NCI-H526 (cell line): ENCODE data around the gene ADGRG7.
"Not testable (repeated sequence)": the region's sequence is repeated elsewhere in the genome, so short reads cannot be mapped to it uniquely, and the experiment has no call there.

ENCODE experiments used
- DNase-seq, 2 experiments: peaks; one replicate each; lab custom pipeline; 2025; lab: John Stamatoyannopoulos, UW

ADGRG7 gene

DNA sequence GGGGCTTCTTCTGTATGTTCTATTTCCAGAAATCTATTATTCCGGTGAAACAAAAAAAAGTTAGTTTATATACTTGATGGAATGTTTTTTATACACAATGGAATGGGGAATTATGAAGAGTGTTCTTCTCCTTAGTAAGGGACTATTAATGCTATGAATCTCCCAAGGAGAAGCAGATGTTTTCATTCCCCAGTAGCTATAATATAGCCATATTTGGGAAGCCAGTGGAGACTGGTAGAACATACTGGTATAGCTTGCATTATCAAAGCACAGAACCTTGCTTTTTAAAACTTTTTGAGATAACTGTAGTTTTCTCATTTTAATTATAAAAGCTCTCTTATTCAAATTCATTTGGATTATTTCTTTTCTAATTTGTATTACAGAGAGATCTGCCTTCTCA, 38.3 kb downstream of the ADGRG7 start:
- DNase-seq: no peak

DNA sequence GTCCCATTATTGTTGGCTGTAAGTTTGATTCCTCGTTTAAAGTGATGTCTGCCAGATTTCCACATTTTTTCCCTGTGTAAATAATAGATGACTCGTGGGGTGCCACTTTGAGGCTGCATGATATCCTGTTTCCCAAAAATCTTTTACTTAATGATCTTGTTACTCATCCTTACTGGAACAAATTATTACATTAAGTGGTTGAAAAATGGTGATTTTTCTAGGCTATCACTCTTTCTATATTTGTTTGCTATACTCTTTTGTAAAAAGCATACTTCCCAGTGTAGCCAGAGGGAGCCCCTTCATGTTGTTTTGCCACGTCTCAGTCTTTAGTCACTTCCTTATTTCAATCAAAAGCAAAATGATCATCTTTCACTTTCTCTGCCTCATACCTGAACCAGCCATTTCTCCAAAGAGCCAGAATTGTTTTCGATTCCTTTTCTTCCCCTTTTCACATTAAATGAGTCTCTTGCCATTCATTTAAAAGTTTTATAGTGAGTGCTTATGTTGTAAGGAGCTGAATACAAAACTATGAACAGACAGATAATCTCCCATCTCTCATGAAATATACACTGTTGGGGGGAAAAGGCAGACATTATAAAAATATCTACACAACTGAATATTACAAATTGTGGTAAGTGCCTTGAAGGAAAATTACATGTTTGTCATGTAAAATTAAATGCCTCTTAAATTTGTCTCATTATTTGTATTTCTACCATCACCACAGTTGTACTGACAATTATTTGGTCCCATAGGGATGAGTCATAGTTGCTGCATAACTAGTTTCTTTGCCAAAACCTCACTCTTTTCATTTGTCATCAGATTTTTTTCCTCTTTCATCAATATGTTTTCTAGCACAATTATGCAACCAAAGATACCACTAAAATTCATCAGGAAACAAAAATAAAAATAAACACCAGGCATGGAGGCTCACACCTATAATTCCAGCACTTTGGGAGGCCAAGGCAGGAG, 41.5 kb downstream of the ADGRG7 start:
- DNase-seq: no peak

DNA sequence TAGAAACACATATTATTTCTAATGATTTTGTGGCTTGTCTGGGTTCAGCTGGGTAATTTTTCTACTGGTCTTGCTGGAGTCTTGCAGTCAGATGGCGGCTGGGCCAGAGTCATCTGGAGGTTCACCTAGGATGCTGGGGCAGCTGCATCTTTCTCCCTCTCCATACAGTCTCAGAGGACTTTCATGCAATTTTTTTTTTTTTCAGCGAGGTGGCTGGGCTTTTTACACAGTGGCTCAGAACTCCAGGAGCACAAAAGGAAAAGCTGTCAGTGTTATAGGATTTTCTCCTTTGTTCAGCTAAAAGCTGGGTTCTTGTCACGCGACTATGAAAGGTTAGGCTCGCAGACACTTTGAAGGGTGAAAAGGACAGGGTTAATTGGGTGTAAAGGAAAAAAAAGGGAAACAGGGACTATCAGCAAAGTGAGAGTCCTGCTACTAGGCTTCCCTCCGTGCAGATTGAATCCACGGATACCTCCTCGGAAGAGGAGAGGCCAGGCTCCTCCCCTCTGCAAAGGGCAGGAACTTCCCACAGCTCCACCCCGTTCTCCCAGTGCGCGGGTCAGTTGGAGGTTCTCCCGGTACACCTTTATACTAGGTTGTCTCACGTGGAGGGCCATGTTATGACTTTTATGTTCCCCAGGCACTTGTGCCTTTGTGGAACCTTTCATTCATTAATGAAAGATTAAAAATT, 44.3 kb downstream of the ADGRG7 start:
- no peak for DNase-seq

DNA sequence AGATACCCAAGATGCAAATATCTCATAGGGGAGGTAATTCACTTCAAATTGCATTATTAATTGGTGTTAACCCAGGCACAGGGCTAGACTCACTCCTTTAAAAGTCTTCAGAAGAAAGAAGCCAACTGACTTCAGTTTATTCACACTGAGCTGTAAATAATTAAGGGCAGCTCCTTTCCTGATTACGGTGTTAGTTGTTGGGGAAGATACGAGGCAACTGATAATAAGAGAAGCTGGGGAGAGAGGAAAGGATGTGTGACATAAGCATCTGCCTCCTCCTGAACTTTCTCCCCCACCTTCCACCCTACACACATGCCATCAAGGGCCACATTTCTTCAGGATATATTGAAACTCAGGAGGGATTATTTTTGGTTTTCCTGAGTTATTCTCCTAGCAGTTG, 47.5 kb downstream of the ADGRG7 start:
- DNase-seq: no peak

DNA sequence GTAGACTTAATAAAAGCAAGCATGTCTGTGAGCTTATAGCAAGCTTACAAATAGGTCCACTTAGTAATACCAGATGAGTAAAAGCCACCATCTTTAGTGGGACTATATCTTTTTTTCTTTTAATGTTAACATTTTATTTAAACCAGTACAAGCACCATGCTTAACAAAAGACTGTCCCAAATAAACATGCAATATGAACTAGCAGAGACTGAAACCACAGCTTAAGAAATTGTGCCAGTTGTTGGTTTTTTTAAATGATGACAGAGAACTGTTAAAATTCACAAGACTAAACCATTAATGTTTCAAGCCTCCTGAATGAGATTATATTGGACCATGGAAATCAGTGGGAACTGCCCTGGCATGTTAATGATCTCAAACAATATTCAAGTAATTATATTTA, 51.9 kb downstream of the ADGRG7 start:
- DNase-seq: not testable (repeated sequence)

DNA sequence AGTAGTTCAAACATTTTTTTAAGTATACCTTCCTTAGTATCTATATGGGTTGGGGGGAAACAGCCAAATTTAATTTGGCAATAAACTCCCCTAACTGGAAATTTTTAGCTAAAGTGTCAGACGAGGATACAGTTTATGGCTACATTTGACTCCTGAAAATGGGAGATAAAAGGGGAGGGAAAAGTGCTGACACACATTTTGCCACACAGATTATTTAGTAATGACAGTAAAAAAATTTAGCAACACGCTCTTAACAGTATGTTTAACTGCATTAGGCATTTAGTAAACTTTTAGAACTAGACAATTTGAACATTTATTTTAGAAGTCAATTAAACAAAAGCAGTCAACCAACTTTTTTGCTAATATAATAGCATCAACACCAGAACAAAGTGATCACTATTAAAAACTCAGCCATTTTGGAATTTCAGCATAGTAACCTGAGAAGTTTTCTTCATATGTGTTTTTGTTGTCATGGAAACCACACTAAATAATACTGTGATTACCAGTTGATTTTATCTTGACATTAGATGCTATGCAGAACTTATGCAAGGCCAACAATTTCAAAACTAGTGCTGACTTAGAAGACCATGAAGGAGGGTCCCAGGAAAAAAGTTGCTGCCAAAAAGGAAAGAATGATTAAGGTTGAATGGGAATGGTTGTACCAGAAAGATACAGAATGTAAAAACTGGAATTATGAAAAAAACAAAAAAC, 52.9 kb downstream of the ADGRG7 start:
- DNase-seq: no peak

DNA sequence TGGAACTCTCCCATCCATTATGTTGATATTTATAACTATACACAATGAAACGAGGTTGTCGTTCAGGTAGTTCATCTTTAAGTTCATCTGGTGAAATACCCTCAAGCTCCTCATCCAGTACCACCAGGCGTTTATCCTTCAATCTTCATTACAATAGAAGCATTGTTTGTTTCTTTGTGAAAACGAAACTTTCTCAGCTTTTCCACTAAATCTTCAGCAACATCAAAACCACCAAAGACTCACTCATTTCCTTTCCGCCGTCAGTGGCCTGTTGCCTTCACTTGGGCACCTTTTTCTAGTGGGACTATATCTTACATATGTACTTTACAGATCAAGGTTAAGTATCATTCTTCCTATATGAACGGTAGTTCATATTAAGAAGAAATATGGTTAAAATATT, 55.8 kb downstream of the ADGRG7 start:
- DNase-seq: no peak

DNA sequence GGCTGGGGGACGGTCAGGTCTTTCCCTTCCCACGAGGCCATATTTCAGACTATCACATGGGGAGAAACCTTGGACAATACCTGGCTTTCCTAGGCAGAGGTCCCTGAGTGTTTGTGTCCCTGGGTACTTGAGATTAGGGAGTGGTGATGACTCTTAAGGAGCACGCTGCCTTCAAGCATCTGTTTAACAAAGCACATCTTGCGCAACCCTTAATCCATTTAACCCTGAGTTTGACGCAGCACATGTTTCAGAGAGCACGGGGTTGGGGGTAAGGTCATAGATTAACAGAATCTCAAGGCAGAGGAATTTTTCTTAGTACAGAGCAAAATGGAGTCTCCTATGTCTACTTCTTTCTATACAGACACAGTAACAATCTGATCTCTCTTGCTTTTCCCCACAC, 57.3 kb downstream of the ADGRG7 start:
- not testable (repeated sequence) for DNase-seq

DNA sequence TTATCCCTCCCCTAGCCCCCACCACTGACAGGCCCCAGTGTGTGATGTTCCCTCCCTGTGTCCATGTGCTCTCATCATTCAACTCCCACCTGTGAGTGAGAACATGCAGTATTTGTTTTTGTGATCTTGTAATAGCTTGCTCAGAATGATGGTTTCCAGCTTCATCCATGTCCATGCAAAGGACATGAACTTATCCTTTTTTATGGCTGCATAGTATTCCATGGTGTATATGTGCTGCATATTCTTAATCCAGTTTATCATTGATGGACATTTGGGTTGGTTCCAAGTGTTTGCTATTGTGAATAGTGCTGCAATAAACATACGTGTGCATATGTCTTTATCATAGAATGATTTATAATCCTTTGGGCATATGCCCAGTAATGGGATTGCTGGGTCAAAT, 57.9 kb downstream of the ADGRG7 start:
- DNase-seq: not testable (repeated sequence)

DNA sequence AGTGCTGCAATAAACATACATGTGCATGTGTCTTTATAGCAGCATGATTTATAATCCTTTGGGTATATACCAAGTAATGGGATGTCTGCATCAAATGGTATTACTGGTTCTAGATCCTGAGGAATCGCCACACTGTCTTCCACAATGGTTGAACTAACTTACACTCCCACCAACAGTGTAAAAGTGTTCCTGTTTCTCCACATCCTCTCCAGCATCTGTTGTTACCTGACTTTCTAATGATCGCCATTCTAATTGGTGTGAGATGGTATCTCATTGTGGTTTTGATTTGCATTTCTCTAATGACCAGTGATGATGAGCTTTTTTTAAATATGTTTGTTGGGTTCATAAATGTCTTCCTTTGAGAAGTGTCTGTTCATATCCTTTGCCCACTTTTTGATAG, 61.6 kb downstream of the ADGRG7 start:
- DNase-seq: not testable (repeated sequence)

DNA sequence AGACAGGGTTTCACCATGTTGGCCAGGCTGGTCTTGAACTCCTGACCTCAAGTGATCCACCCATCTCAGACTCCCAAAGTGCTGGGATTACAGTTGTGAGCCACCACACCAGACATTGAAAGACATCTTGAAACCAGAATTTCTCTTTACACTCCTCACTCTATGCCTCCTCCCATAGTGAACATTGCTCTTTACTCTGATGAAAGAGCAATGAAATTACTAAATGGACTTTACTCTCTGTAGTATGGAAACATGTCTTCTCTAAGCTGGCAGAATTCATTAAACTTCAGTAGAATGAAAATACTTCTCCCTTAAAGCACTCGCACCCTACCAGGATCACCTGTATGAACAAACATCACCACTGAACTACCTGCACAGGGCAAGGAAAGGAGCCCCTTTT, 72.1 kb downstream of the ADGRG7 start:
- no peak for DNase-seq

DNA sequence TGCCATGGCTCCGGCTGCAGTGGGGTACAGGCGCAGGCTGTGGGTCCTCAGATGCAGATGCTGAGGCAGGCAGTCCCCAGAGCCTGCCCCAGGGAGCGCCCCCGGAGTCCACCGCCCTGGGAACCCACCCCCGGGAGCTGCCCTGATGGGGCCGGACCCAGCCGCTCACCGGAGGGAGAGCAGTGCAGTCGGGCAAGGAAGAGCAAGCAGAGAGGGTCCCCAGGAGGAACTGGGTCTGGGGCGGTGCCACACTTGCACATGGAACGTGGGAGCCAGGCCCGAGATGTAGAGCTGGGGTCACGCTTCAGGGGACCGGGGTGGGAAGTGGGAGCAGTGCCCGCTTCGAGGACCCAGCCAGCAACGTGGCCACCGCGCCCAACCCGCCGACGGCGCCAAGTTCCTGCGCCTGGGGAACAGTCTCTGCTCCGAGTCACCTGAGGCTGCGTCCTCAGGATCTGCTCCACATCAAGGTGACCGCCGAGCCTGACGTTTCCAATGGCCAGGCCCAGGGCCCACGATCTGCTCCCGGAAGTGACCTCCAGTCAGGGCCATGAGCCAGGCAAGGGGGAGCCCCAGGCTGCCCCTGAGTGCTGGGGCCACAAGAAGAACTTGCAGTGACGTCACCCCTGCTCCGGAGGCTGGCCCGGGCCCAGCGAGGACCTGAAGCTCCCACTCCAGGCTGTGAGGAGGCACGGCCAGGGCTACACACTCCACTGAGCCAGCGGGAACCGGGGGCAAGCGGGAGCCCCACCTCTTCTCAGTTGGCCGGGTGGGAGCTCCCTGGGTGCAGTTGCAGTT, 72.9 kb downstream of the ADGRG7 start:
- DNase-seq: no peak

DNA sequence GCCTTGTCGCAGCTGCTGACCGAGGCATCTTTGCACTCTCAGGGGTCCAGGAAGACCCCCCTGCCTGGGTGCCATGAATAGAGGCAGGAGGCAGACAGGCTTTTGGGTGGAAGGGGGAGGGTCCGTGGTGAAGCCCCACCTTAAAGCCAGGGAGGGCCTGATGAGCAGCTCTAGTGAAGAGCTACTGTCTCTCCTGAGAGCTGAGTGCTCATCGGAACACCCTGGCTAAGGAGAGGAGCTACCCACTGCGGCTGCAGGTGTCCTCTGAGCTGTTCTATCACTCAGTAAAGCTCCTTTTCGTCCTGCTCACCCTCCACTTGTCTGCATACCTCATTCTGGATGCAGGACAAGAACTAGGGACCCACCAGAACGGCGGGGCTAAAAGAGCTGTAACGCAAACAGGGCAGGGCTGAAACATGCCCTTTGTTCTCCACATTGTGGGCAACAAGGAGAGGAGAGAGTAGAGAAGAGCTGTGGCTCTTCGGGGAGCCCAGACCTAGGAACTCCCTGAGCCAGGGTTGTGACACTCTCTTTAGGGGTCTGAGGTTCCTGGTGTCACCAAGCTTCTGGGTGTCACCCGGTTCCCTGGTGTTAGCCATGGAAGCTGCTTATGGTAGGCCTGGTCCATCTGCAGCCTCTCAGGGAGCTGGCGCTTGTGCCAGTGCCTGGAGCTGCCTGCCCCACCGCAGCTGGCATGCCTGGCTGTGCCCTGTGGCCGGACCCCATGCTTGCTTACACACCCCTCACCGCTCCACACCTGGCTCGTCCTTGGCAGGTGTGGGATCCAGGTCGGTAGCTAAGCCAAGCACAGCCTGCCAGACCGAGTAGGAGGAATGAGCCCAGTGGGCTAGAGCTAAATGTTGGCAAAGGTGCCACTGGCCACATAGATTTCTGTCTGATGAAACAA, 73.7 kb downstream of the ADGRG7 start:
- no peak for DNase-seq

DNA sequence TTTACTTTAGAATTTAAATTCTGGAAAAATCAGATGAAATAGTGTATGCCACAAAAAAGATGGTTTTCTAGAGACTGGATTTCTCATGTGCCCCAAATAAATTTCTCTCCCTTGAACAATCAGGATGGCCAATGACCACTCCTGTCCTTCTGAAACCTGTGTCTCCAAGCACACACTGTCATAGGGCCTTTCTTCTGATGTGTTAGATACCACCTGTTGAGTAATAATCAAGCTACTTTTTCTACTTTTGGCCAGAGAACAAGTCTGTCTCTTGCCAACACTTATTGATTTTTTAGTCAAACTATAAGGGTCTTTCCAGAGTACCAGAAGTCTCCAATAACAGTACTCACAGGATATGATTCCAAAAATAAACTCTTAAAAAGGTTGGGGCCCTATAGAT, 83.8 kb downstream of the ADGRG7 start:
- no peak for DNase-seq

DNA sequence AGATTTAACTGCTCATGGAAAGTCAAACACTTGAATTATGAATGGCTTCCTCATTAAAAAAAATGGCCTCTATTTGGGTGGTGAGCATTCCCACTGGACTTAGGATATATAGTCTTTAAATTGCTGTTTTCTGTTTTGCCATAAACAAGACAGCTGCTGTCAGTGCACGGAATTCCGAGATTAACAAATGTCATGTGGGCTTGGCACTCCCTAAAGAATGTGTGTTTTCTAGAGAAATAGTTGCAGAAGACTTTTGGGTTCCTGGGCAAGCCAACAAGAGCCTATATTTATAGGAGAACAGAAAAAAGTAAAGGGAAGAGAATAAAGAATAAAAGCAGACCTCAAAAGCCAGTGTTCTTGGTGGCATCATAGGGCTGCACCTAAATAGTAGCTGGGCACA, 86.3 kb downstream of the ADGRG7 start:
- no peak for DNase-seq

DNA sequence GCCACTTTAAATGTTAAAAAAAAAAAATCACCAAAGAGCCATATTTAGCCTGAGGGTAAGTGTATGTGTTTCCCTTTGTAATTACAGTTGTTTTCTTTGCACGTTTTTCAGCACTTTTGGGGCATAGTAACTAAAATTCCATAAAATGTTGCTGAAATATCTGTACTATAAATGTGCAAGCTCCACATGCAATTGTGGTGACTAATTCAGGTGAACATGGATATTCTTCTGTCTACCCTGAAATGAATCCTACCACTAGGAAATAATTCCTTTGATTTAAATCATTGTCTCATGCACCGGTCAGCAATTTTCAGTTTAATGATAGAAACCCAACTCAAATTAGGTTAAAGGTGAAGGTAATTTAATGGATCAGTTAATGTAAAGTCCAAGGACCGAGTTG, 86.8 kb downstream of the ADGRG7 start:
- no peak for DNase-seq

DNA sequence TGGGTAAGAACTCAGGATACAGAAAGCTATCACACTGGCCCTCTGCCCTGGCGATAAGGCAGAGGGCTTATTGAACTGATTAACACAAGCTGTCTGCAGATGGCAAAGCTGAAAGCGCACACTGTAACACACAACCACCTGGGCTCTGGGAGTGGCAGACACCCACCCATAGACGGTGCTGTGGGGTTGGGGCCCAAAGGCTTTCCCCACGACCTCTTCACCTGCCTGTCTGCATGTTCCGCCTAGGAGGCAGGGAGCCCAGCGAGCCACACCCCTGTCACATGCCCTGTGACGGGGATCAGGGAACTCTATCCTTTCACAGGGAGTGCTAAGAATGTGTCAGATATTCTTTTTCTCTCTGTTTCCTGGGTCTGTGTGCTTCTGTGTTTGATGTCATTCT, 87.8 kb downstream of the ADGRG7 start:
- no peak for DNase-seq

DNA sequence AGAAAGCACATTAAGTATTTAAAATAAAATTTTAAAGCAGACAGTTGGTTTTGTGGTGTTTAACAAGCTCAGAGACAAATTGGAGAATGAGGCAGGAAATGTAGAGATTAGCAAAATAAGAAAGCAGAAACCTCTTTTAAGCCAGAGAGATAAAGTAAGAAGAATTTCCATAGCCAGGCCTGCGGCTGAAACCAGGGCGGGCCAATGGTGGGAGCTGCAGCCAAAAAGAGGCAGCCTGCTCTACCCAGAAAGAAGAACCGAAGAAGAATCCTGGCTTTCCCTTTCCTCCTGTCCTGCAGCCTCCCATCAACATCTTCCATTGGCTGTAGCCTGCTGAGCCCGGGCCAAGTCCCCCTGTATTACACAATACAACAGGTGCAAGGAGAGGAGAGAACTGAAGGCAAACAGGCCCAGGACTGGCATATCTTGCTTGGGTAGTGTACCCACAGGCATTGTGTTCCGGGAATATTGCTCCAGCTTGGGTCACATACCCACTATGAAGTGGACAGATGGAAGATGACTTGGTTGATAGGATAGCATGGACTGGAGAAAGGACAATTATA, 88.4 kb downstream of the ADGRG7 start:
- DNase-seq: no peak

DNA sequence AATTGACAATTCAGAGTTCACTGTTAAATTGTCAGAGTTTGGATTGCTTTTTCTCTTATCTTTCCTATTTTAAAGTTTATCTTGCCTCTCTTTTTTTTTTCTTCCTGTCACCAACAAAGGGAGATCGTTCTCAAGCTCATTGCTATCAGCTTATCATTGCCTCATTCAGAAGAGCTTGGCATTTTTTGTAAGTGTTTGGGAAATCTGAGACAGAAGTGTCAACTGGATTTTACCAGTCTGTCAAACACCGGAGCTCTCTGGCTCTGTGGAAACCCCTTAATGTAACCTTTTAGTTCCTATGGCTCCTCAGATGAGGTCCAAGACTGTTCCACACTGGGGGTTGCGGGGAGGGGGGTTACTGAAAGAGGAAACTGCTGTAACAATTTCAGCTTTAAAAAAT, 89.3 kb downstream of the ADGRG7 start:
- DNase-seq: no peak

DNA sequence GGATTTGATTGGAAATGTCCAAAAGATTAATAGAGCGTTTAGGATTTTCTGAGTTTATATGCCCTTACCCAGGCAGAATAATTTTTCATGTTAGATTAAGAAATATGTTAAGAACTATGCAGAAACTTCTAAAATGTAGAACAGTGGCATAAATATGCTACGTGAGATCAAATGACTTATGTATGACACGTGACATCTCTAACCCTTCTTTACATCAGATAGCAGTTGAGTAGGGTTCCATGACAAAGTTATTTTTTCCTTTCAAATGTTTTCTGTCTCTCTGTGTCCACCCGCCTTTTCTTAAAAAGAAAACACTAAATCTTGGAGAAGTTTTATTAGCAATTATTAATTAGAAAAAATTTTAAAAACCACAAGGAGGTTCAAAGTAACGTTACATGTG, 91.3 kb downstream of the ADGRG7 start:
- no peak for DNase-seq
